DOHH2 (cell line): Measurements from ENCODE around the gene PHLDB2.

ENCODE experiments used
- EZH2phosphoT487 ChIP-seq: fragments of 200-600 bp; sonication (generic); IDR thresholded peaks from 2 replicates; pipeline ENCODE4 v1.6.1; 2017; ENCODE audit warnings: borderline replicate concordance, mild to moderate bottlenecking, antibody characterized with exemption, low read length, moderate library complexity, mixed read lengths
- TF ChIP-seq, protein P1 (sequence below): fragments of 200-600 bp; sonication (generic); IDR thresholded peaks from one replicate; pipeline ENCODE4 v1.5.1; 2014; ENCODE audit warnings: antibody characterized with exemption, mild to moderate bottlenecking, low read depth, low read length; ENCODE audit not compliant: poor library complexity, severe bottlenecking

DNA sequence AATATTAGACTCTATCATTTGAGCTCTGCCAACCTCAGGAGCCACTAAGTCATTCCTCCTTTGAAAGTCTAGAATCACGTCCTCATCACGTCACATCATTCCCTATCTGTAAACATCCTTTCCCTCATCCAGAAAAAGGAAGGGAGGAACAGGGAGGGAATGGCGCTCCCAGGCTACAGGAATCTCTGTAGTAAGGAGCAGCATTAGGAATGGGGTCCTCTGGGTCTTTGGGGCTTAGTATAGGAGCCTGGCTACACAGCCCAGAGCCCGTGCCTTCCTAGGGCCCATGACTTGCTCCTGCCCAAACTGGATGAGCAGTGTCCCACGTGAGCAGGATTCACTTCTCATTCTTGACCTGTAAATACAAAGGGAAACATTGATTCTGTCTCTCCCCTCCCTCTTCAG, 141.3 kb downstream of the PHLDB2 start:
- TF ChIP-seq, protein P1, sequence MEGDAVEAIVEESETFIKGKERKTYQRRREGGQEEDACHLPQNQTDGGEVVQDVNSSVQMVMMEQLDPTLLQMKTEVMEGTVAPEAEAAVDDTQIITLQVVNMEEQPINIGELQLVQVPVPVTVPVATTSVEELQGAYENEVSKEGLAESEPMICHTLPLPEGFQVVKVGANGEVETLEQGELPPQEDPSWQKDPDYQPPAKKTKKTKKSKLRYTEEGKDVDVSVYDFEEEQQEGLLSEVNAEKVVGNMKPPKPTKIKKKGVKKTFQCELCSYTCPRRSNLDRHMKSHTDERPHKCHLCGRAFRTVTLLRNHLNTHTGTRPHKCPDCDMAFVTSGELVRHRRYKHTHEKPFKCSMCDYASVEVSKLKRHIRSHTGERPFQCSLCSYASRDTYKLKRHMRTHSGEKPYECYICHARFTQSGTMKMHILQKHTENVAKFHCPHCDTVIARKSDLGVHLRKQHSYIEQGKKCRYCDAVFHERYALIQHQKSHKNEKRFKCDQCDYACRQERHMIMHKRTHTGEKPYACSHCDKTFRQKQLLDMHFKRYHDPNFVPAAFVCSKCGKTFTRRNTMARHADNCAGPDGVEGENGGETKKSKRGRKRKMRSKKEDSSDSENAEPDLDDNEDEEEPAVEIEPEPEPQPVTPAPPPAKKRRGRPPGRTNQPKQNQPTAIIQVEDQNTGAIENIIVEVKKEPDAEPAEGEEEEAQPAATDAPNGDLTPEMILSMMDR, result no peak
- no peak for TF ChIP-seq EZH2phosphoT487
